ENCODE results near the gene SORCS1.

DNA sequence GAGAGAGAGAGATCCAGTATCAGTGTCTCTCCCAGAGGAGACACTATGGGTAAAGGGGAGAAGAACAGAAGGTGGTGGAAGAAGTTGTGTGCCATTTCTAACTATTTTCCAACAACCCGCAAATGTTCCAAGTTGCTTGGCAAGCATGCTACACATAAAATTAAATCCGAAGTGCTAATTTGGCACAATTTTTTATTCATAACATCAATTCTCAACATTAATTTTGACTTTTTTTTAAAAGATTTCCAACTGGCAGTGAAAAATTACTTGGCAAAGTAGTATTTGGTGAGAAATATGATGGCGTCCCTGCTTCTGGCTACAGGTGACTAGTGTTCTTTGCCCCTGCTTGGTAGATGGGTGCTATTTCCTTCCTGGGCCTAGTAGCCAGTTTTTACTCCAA lies 622.0 kb downstream of the SORCS1 start:
- no peak for TF ChIP-seq EP300 (IDR thresholded peaks at IDR 0.05)
- TF ChIP-seq, protein P1, sequence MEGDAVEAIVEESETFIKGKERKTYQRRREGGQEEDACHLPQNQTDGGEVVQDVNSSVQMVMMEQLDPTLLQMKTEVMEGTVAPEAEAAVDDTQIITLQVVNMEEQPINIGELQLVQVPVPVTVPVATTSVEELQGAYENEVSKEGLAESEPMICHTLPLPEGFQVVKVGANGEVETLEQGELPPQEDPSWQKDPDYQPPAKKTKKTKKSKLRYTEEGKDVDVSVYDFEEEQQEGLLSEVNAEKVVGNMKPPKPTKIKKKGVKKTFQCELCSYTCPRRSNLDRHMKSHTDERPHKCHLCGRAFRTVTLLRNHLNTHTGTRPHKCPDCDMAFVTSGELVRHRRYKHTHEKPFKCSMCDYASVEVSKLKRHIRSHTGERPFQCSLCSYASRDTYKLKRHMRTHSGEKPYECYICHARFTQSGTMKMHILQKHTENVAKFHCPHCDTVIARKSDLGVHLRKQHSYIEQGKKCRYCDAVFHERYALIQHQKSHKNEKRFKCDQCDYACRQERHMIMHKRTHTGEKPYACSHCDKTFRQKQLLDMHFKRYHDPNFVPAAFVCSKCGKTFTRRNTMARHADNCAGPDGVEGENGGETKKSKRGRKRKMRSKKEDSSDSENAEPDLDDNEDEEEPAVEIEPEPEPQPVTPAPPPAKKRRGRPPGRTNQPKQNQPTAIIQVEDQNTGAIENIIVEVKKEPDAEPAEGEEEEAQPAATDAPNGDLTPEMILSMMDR (IDR thresholded peaks at IDR 0.05): no peak
- no peak for TF ChIP-seq POLR2A (IDR thresholded peaks at IDR 0.05)

Measured in tibial nerve (tissue), 4 donors.